GM19467 (cell line): Measurements from ENCODE around the gene CUX1.

ENCODE experiments used
- ATAC-seq: cut with Tn5 transposase; IDR thresholded peaks from one replicate; pipeline ENCODE4 v1.9.1; 2021; ENCODE audit warnings: mild to moderate bottlenecking, moderate library complexity; ENCODE audit not compliant: unreplicated experiment

CUX1 gene

DNA sequence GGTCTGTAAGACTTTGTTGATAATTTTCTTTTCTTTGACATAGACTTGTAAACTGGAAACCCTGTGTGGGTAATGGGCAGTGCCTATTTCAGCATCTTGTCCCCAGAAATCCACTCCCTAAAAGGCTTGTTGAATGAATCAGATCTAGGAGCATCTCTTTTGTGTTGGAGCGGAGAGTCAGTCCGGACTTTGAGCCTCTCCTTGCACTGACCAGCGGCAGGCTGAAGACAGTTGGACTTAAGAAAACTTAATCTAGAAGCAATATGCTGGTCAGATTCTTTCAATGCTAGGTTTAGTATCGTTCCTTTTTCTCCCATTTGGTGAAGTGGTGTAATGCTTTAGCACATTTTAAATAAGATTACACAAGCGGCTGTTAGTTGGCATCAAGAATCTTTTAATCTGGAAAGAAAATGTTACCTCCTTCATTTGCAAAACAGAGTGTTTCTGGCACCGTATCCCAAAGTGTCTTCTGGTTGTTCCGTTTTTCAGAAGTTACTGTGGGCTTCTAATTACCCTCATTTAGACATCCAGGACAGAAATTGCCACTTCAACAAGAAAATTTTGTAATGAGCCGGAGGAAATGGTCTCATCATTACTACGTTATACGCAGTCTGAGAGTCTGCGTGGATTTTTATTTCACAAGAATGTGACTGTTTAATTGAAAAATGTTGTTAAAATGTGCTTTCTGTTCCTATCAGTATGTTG, 74.7 kb downstream of the CUX1 start:
- no peak for ATAC-seq

DNA sequence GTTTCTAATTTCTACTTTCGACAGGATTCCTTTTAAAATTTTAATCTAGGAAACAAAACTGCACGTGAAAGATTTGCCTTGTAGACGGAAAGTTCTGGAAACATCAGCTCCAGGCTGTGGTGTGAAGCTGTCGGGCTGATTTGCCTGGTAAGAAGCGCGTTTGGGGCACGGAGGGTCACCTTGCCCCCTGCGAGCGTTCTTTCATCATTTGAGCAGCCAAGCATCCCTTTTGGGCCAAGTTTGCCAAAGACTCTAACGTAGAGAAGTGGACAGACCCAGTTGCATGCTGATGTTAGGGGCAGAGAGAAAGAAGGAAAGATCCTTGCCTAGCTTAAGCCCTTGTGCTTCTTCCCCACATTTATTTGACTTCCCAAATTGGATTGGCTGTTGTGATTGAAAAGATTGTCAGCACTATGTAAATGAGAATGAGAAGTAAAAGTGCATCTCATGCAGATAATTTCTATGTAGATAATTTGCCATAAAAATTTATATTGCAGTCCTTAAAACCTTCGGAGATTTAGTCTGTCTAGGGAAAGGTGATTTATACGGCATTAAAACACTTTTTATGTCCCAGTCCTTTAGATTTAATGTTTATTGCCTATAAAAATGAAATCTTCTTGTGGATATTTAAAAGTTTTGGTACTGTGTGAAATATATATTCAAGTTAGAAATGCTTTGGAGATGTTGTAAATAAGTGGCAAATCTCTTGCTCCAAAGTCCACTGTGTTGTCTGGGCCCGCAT, 76.1 kb downstream of the CUX1 start:
- ATAC-seq, result no peak

GRCh38 chr7:101896316-101896715, 78.9 kb downstream of the CUX1 start:
- ATAC-seq, result no peak

- no peak for ATAC-seq
Observed at GRCh38 chr7:101896941-101897340, 79.5 kb downstream of the CUX1 start.

DNA sequence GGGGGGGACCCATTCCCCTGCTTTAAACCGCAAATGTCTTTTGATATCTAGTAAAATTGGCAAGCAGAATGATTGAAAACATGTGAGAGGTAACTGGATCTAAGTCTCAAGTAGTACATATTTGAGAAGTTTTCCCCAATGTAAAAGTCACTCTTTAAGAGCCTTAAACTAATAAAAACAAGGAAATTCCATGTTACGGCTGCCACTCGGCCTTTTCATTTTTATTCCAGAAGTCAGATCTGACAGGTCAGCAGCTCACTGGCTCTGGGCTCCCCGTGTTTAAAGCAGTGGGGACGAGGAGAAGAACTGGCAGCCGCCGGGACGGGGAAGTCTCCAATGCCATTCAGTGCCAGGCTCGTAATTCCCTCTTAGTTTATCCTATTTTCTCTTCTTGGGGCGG, 80.7 kb downstream of the CUX1 start:
- ATAC-seq, result no peak

- ATAC-seq, result no peak
Observed at GRCh38 chr7:101899616-101900015, 82.2 kb downstream of the CUX1 start.

DNA sequence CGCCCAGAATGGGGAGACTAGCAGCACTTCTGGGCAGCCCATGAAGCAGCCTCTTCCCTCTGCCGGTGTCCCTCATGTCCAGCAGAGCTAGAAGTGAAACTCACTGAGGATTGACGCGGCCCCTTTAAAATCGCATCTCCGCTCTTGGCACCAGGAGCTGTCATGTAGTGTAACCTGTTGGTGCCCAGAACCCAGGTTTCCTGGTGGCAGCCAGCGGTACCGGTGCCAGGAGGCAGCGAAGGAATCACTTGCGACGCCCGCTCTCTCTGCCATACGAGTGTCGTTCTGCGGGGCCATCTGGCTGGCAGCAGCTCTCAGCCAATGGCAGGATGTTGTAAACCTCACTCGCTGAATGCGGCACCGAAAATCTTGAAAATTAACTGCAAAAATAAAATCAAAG, 82.7 kb downstream of the CUX1 start:
- ATAC-seq, result no peak

- no peak for ATAC-seq
Observed at GRCh38 chr7:101901661-101902491, 84.5 kb downstream of the CUX1 start.

DNA sequence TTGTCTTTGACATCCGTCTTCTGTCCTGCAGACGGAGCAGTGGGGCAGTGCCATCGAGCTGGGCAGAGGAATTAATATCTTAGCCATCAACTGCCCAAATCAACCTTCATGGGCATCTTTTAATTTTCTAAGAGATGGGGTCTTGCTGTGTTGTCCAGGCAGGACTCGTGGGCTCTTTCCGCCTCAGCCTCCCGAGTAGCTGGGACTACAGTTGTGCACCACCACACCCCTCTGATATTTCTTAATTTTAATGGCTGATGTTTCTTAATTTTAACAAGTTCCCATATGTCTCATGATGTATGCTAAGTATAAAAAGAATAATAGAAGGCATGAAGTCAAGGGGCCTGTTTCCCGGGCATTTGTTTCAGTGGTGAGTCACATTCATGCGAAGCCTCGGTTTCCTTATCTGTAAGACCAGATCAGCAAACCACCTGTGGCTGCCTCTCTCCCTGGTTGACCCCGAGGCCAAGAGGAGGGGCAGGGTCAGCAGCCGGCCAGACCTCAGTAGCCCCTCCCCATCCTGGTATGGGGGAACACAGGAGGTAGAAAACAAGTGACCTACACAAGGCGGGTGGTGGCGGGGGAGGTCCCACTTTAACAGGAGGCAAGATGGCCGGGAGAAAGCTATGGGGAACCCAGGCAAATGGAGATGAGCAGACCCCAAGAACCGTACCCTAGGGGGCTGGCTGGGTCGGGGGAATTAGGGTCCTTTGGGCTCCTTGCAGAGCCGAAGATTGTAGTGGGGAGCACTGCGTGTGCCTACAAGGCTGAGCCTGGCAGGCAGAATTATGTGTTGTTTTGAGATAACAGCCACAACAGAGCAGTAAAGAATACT, 85.5 kb downstream of the CUX1 start:
- no peak for ATAC-seq

DNA sequence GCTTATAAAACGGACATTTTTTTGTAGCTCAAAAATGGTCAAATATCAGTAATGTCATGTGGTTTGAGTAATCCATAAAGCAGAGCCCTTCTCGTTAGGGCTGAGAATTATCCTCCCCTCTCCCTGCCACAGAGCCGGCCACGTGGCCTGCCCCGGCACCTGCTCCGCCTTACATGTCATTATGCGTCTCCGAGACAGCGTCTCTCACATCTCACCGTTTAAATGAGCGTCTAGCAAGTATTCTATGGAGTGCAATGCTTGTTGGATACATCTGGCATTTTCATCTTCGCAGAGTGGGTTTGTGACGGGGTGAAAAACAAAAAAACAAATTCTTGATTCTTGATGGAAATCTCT, 86.1 kb downstream of the CUX1 start:
- ATAC-seq, result no peak

- no peak for ATAC-seq
Observed at GRCh38 chr7:101904019-101904418, 86.6 kb downstream of the CUX1 start.

- ATAC-seq, result no peak
Observed at GRCh38 chr7:101905203-101905865, 87.9 kb downstream of the CUX1 start.

- ATAC-seq, result no peak
Observed at GRCh38 chr7:101906291-101907240, 89.1 kb downstream of the CUX1 start.

DNA sequence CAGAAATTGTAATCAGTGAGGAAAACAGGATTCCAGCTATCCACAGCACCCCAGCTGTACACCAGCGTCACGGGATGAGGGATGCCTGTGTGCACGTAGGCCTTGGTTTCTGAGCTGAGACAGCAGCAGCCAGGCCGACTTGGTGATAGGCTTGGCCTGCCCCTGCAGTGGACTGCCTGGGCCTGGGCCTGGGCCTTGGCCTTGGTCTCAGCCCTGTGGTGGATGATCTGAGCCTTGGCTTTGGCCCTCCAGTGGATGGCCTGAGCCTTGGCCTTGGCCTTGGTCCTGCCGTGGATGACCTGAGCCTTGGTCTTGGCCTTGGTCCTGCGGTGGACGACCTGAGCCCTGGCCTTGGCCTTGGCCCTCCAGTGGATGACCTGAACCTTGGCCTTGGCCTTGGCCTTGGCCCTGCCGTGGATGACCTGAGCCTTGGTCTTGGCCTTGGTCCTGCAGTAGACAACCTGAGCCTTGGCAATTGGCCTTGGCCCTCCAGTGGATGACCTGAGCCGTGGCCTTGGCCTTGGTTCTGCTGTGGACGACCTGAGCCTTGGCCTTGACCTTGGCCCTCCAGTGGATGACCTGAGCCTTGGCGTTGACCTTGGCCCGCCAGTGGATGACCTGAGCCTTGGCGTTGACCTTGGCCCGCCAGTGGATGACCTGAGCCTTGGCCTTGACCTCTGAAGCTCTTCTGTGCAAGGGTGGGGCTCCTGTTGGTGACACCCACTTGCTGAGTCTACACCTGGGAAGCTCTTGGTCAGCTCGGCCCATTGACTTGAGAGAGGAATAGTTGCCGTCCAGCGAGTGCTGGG, 93.8 kb downstream of the CUX1 start:
- no peak for ATAC-seq

DNA sequence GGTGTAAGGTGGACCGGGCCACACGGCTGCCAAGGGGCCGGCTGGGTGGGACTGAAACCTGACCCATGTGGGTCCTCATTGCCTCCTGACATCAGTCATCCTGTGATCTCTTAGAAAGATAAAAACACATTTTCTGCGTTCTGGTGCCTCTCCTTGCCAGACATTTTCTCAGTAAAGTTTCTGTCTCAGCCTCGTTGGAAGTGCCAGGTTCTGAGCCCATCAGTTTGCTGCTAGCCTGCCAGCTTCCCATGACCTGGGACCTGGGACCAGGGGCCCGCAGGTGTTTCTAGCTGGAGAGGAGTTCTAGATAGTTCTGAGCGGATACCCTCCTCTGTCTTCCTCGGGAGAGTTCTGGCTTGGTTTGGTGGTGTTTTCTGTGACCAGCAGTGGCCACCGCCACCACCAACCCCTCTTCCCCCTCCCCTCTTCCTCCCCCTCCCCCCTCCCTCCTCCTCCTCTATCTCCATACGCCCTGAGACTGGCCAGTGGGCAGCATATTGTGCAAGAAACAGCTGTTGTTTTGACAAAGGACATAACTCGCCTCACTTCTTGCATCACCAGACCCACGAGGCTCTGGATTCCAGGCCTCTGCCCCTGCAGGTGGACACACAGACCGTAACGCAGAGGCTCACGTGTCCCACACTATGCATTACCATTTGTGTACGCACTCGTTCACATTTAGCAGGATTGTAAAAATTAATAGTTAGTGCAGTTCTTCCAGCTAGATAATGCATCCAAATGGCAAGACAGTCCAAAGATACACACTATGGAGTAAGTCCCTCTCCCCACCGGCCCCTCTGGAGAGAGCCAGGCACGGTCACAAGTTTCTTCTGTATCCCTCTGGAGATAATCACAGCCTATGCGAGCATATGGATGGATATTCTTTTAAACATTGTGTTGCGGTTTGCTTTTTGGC, 94.6 kb downstream of the CUX1 start:
- ATAC-seq, result no peak

GRCh38 chr7:101912716-101913110, 95.3 kb downstream of the CUX1 start:
- no peak for ATAC-seq

- no peak for ATAC-seq
Observed at GRCh38 chr7:101913247-101913721, 95.9 kb downstream of the CUX1 start.
